HG03575 (cell line): ENCODE measurements around the gene SLC8A2.
"Not testable (repeated sequence)": the region's sequence is repeated elsewhere in the genome, so short reads cannot be mapped to it uniquely, and the experiment has no call there.

Source experiments
- ATAC-seq: cut with Tn5 transposase; IDR thresholded peaks from one replicate; pipeline ENCODE4 v1.9.1; 2021; ENCODE audit not compliant: unreplicated experiment, insufficient number of reproducible peaks, low FRiP score; ENCODE audit errors: extremely low read depth

The SLC8A2 gene

GRCh38 chr19:47419789-47420188 lies 51.9 kb downstream of the SLC8A2 start:
- ATAC-seq: no peak

- ATAC-seq: no peak
Observed at GRCh38 chr19:47419030-47419783, 52.5 kb downstream of the SLC8A2 start, which contains the start of gene MEIS3. TSS of gene MEIS3 (minus strand) at chr19:47419527. CDS start at chr19:47419081, 446 bp downstream.

- ATAC-seq: no peak
Observed at GRCh38 chr19:47418692-47419029, 53.0 kb downstream of the SLC8A2 start.

- ATAC-seq: no peak
Observed at GRCh38 chr19:47417746-47418691, 53.7 kb downstream of the SLC8A2 start.

GRCh38 chr19:47417107-47417745 lies 54.5 kb downstream of the SLC8A2 start:
- ATAC-seq: no peak

- ATAC-seq: no peak
Observed at GRCh38 chr19:47416643-47416985, 55.1 kb downstream of the SLC8A2 start.

- ATAC-seq: no peak
Observed at GRCh38 chr19:47415953-47416642, 55.6 kb downstream of the SLC8A2 start.

- no peak for ATAC-seq
Observed at GRCh38 chr19:47414469-47414868, 57.2 kb downstream of the SLC8A2 start.

- ATAC-seq: no peak
Observed at GRCh38 chr19:47413941-47414340, 57.8 kb downstream of the SLC8A2 start.

- not testable (repeated sequence) for ATAC-seq
Observed at GRCh38 chr19:47411696-47412095, 60.0 kb downstream of the SLC8A2 start.

- ATAC-seq: no peak
Observed at GRCh38 chr19:47411101-47411500, 60.6 kb downstream of the SLC8A2 start.

GRCh38 chr19:47408156-47408938 lies 63.3 kb downstream of the SLC8A2 start:
- no peak for ATAC-seq

- ATAC-seq: no peak
Observed at GRCh38 chr19:47407417-47407774, 64.3 kb downstream of the SLC8A2 start.

- no peak for ATAC-seq
Observed at GRCh38 chr19:47406711-47407416, 64.8 kb downstream of the SLC8A2 start.

GRCh38 chr19:47405854-47406417 lies 65.8 kb downstream of the SLC8A2 start:
- no peak for ATAC-seq

GRCh38 chr19:47405197-47405550 lies 66.5 kb downstream of the SLC8A2 start:
- ATAC-seq: no peak

- no peak for ATAC-seq
Observed at GRCh38 chr19:47404334-47405196, 67.1 kb downstream of the SLC8A2 start.
